GM12878 (cell line): Measurements from ENCODE around the gene LHCGR. TPM values are rescaled to one million over a fixed set of nuclear protein-coding genes. Genes with fewer than 3 reads are reported as not detected.

Source experiments
- ATAC-seq: fragments of 200-7000 bp; cut with Tn5 transposase; 3 replicates; pipeline ENCODE4 v1.9.1; 2020; ENCODE audit warnings: mild to moderate bottlenecking, moderate library complexity
- BruUV-seq: library from RNA; stranded (reverse); fragments of 400-500 nt; replicated peaks from 2 replicates; lab custom pipeline; 2021; lab: Mats Ljungman, UMichigan
- CTCF ChIA-PET: fragments of 300-600 bp; sonication (Branson Sonifier 250); formaldehyde crosslinking; extraction: SDS; loops from one replicate; lab custom pipeline; 2021; ENCODE audit warnings: inconsistent platforms; lab: Yijun Ruan, JAX
- POLR2A ChIA-PET: fragments of 350-600 bp; formaldehyde crosslinking; extraction: SDS; loops from one replicate; lab custom pipeline; 2021; ENCODE audit warnings: inconsistent platforms; lab: Charles Lee
- RAD21 ChIA-PET: fragments of 300-600 bp; sonication (Branson Sonifier 250); formaldehyde crosslinking; loops from one replicate; lab custom pipeline; 2023; ENCODE audit warnings: antibody characterized with exemption; ENCODE audit not compliant: unreplicated experiment; lab: Charles Lee
- SMC1A ChIA-PET: fragments of 300-600 bp; sonication (Branson Sonifier 250); formaldehyde crosslinking; loops from one replicate; lab custom pipeline; 2023; ENCODE audit not compliant: unreplicated experiment, uncharacterized antibody; lab: Charles Lee
- DNase-seq: peaks from one replicate; pipeline ENCODE4 v3.0.0-alpha.2; 2011; ENCODE audit warnings: low read depth, low spot score
- FAIRE-seq: peaks from 3 replicates; lab custom pipeline; 2011; peaks lifted over from hg19 to GRCh38; lab: Jason Lieb, UNC
- H2AFZ ChIP-seq: 2 replicates; pipeline ENCODE4 v1.6.0; 2011; ENCODE audit warnings: low read depth, low read length, control low read depth; ENCODE audit not compliant: control insufficient read depth
- H3K27ac ChIP-seq: 2 replicates; pipeline ENCODE4 v1.5.1; 2011; ENCODE audit warnings: control low read depth; ENCODE audit not compliant: control insufficient read depth, insufficient read depth
- H3K27me3 ChIP-seq, 2 experiments: replicated peaks in 1 of 2; 2 replicates each; pipeline versions ENCODE4 v1.6.0 to v1.6.1; 2011; ENCODE audit warnings: low read length in 1 of 2; ENCODE audit not compliant: control insufficient read depth in 2 of 2, insufficient read depth in 2 of 2
- H3K36me3 ChIP-seq, 2 experiments: 2 replicates each; pipeline ENCODE4 v1.5.1; 2011; ENCODE audit warnings: low read length in 1 of 2; ENCODE audit not compliant: control insufficient read depth in 2 of 2, insufficient read depth in 2 of 2
- H3K4me1 ChIP-seq: 2 replicates; pipeline ENCODE4 v1.6.1; 2011; ENCODE audit warnings: mild to moderate bottlenecking, low read length, moderate library complexity, mixed read lengths; ENCODE audit not compliant: control insufficient read depth, insufficient read depth
- H3K4me2 ChIP-seq: 2 replicates; pipeline ENCODE4 v1.6.0; 2011; ENCODE audit warnings: control low read depth; ENCODE audit not compliant: control insufficient read depth, insufficient read depth
- H3K4me3 ChIP-seq: fragments of 200-600 bp; sonication (generic); 2 replicates; pipeline ENCODE4 v1.5.1; 2016
- H3K79me2 ChIP-seq: 2 replicates; pipeline ENCODE4 v1.6.0; 2011; ENCODE audit warnings: low read length; ENCODE audit not compliant: control insufficient read depth, insufficient read depth
- H3K9ac ChIP-seq: 2 replicates; pipeline ENCODE4 v1.8.0; 2011; ENCODE audit warnings: low read length, control low read depth, mixed read lengths; ENCODE audit not compliant: control insufficient read depth, insufficient read depth
- H3K9me3 ChIP-seq: replicated peaks from 3 replicates; pipeline ENCODE4 v1.5.1; 2011; ENCODE audit warnings: mild to moderate bottlenecking, low read length; ENCODE audit not compliant: control insufficient read depth, insufficient read depth
- H4K20me1 ChIP-seq: 2 replicates; pipeline ENCODE4 v1.6.0; 2011; ENCODE audit not compliant: control insufficient read depth, insufficient read depth
- ATF2 ChIP-seq: IDR thresholded peaks from 2 replicates; pipeline ENCODE4 v1.6.1; 2012; ENCODE audit warnings: low read length, inconsistent platforms
- BHLHE40 ChIP-seq, 2 experiments: fragments of 450-650 bp in 1 of 2; IDR thresholded peaks; 2 replicates each; pipeline ENCODE4 v1.6.1; 2011 to 2017; ENCODE audit warnings: low read depth in 2 of 2, borderline replicate concordance in 1 of 2, improper control_type of control experiment in 1 of 2, low read length in 1 of 2, mild to moderate bottlenecking in 1 of 2
- ESRRA ChIP-seq: IDR thresholded peaks from 2 replicates; pipeline ENCODE4 v1.6.1; 2012; ENCODE audit warnings: mild to moderate bottlenecking, low read length, improper control_type of control experiment
- FOXM1 ChIP-seq: IDR thresholded peaks from 2 replicates; pipeline ENCODE4 v1.6.1; 2012; ENCODE audit warnings: low read depth, mild to moderate bottlenecking, inconsistent platforms, low read length, moderate library complexity
- GABPA ChIP-seq: IDR thresholded peaks from 2 replicates; pipeline ENCODE4 v1.6.1; 2014; ENCODE audit warnings: antibody characterized with exemption, low read depth, mild to moderate bottlenecking, inconsistent platforms
- JUNB ChIP-seq: IDR thresholded peaks from 2 replicates; pipeline ENCODE4 v1.6.1; 2016; ENCODE audit warnings: antibody characterized with exemption, mild to moderate bottlenecking
- MLLT1 ChIP-seq: fragments of 450-650 bp; IDR thresholded peaks from 2 replicates; pipeline ENCODE4 v1.6.1; 2016; ENCODE audit warnings: mild to moderate bottlenecking
- MTA3 ChIP-seq: IDR thresholded peaks from 2 replicates; pipeline ENCODE4 v1.6.1; 2012; ENCODE audit warnings: low read length, inconsistent platforms, borderline replicate concordance
- RCOR1 ChIP-seq: conservative IDR thresholded peaks from 2 replicates; pipeline ENCODE4 v1.6.1; 2012; ENCODE audit warnings: low read depth, low read length, improper control_type of control experiment
- SRF ChIP-seq, 2 experiments: IDR thresholded peaks; 2 replicates each; pipeline ENCODE4 v1.6.1; 2011; ENCODE audit warnings: low read depth in 2 of 2, low read length in 2 of 2, mild to moderate bottlenecking in 1 of 2, moderate library complexity in 1 of 2
- TCF7 ChIP-seq: IDR thresholded peaks from 2 replicates; pipeline ENCODE4 v1.6.1; 2014; ENCODE audit warnings: antibody characterized with exemption, borderline replicate concordance
- ZZZ3 ChIP-seq: IDR thresholded peaks from 2 replicates; pipeline ENCODE4 v1.6.1; 2011; ENCODE audit warnings: low read depth; ENCODE audit not compliant: control insufficient read depth, insufficient read length
- WGBS: methylation state at CpG from one replicate; pipeline ENCODE4 v1.1.6; 2016; ENCODE audit warnings: low lambda C conversion rate; ENCODE audit not compliant: insufficient replicate concordance, insufficient coverage; ENCODE audit errors: missing lambda C conversion rate; 5-methylcytosine and 5-hydroxymethylcytosine counted together
- in situ Hi-C: fragments of 300-500 bp; cut with MboI; formaldehyde crosslinking; loops from 9 replicates; pipeline ENCODE4 v1.14.3; 2018; ENCODE audit warnings: mixed read lengths
- intact Hi-C: fragments of 100-400 bp; cut with micrococcal nuclease; formaldehyde crosslinking; loops from one replicate; pipeline ENCODE4 v1.14.2; 2022; ENCODE audit not compliant: unreplicated experiment
- polyA plus RNA-seq, 11 experiments: library from polyadenylated mRNA; depleted of rRNA in 4 of 11; unstranded in 6 of 11; stranded (reverse) in 5 of 11; fragments of >200 nt; fragmentation: Nextera tagmentation in 4 of 11; fragmentation: Illumina TruSeq in 1 of 11; extraction: Ambion mirVana in 4 of 11; extraction: Trizol in 1 of 11; gene quantifications; 1 replicate in 1 of 11; 2 replicates in 10 of 11; pipeline versions ENCODE4 v1.2.1 to v1.2.3, GENCODE V29; 2011 to 2016; ENCODE audit warnings: inconsistent platforms in 2 of 11, missing spikeins in 2 of 11, low read depth in 1 of 11
- total RNA-seq, 4 experiments: library from RNA; depleted of rRNA in 3 of 4; stranded (reverse); fragments of >200 nt in 3 of 4; fragmentation: Illumina TruSeq in 1 of 4; extraction: Trizol in 1 of 4; gene quantifications; 2 replicates each; pipeline versions ENCODE4 v1.2.1 to v1.2.3, GENCODE V29; 2013 to 2021

The LHCGR gene
- total and polyA plus RNA-seq, 10 of the 15 experiments (the other 5 are each of a cell fraction or from before 2014, with no cell fraction given) = 0.02 to 1.9 (median 0.13) TPM; not detected in 5

GRCh38 chr2:48685126-48685525 lies 70.4 kb downstream of the LHCGR start:
- H3K27ac ChIP-seq = no peak overlapping the region
- no peaks in the 10 kb centered on the region for H3K27me3 ChIP-seq
- RAD21 ChIA-PET = no interaction called here
- no TSS peak for BruUV-seq
- no peaks in the 10 kb centered on the region for H3K79me2 ChIP-seq
- DNase-seq (no peak), ATAC-seq (no peak), FAIRE-seq (no peak)
- POLR2A ChIA-PET = no interaction called here
- H3K4me3 ChIP-seq = no peak overlapping the region
- SMC1A ChIA-PET = no interaction called here
- no peaks in the 10 kb centered on the region for H3K9me3 ChIP-seq
- H3K36me3 ChIP-seq = no peaks in the 10 kb centered on the region
- H4K20me1 ChIP-seq = no peaks in the 10 kb centered on the region
- H3K9ac ChIP-seq = no peak overlapping the region
- H2AFZ ChIP-seq = no peak overlapping the region
- no peaks in the 10 kb centered on the region for H3K4me1 ChIP-seq
- WGBS = 100% methylated on average over 1 of the region's 1 CpG
- no peak overlapping the region for H3K4me2 ChIP-seq
- TF ChIP-seq MLLT1 (no peak), FOXM1 (no peak), ESRRA (no peak), MTA3 (no peak), BHLHE40 (IDR thresholded peaks at IDR 0.05; ENCODE audit: borderline replicate concordance in 1 of 2, low read depth in 2 of 2, low read length in 1 of 2) (no peak), JUNB (no peak), TCF7 (no peak), ZZZ3 (no peak), ATF2 (no peak), RCOR1 (no peak), SRF (IDR thresholded peaks at IDR 0.05; ENCODE audit: low read depth in 2 of 2, low read length in 2 of 2) (no peak), GABPA (no peak)
- CTCF ChIA-PET = no interaction called here
- in situ Hi-C loops = no loop called here
- intact Hi-C loops = no loop called here
